GM18951 (cell line): ENCODE results near the gene MUS81.

Experiments
- POLR2A ChIP-seq: IDR thresholded peaks from 4 replicates; pipeline ENCODE4 v1.6.1; 2011; ENCODE audit warnings: mild to moderate bottlenecking; ENCODE audit not compliant: insufficient read length, insufficient read depth; ENCODE audit errors: extremely low read depth
- in situ Hi-C: fragments of 300-500 bp; cut with MboI; formaldehyde crosslinking; loops from one replicate; pipeline ENCODE4 v1.12.0; 2022; ENCODE audit warnings: low sequenced_read_pairs, mixed read lengths, inconsistent platforms; ENCODE audit not compliant: unreplicated experiment

Gene MUS81

DNA sequence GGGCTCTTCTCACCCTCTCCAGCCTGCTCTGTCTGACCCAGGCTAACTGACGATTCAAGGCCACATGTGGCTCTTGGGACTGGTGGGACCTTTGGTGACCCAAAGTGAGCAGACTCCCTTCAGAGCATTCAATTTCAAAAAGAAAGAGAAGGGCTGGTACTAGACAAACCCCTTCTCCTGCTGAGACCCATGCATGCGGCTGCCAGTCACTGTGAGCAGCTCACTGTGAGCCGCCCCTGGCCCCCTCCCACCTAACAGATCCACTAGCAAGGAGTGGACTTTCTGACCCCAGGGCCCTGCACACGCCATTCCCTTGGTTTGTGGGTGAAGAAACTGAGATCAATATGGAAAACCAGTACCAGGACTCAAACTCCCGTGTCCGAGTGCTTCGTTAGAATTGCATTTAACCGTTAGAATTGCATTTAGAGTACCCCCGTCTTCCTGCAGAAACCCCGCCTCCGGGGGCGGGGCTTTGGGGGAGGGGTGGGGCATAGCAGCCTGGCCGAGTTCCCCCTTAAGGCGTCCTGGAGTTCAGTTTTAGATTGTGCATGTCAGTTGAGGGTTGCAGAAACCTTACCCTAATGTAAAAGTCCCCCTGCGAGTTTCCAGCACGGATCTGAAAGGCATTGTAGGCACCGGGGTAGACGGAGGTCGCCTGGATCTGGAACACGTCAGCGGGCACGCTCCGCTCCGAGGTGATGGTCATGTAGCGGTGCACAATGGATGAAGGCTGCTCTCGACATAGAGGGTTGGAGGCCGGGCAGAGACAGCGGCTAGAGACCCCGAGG lies 7.2 kb downstream of the MUS81 start:
- in situ Hi-C loops, result no loop called here

DNA sequence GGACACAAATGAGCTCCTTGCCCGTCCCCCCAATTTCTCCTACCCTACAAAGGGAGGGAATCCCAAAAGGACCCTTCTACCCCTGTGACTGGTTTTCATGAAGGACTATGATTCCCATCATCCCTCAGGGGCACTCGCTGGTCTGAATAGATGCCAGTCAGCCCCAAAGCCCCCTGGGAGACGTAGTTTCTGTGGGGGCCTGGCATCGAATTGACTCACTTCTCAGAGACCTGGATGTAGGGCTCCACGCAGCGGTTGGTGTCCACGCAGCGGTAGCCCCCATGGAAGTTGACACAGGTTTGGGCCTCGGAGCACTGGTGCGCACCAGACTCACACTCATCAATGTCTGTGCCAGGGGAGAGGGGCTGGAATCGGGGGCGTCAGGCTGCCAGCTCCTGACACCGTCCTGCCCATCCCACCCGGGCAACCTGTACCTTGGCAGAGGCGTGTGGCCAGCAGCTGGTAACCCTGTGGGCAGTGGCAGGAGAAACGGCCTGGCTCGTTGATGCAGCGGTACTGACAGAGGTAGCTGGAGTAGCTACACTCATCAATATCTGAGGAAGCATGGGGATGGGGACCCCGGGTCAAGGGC lies 7.9 kb downstream of the MUS81 start:
- in situ Hi-C loops, result no loop called here
- TF ChIP-seq POLR2A, result peak; percentile 36

More for the DNA sequence above, 7.2 kb downstream of the MUS81 start:
- TF ChIP-seq POLR2A, result no peak

DNA sequence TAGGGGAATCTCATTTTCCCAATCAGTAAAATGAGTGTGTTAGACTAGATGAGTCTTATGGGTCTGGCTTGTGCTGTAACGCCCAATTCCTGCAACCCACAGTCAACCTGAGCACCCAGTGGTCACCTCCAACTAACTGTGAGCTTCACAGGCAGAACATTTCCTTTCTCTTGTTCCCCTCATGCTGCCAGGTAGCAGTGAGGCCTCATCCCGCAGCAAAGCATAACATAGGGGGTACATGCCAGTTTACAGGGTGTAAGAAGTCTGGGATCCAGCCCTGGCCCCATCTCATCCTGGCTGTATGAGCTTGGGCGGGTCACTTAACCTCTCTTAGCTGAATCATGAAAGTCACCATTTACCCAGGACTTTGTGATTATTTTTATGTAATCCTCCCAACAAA lies 8.7 kb downstream of the MUS81 start:
- no peak for TF ChIP-seq POLR2A
- in situ Hi-C loops, result no loop called here

DNA sequence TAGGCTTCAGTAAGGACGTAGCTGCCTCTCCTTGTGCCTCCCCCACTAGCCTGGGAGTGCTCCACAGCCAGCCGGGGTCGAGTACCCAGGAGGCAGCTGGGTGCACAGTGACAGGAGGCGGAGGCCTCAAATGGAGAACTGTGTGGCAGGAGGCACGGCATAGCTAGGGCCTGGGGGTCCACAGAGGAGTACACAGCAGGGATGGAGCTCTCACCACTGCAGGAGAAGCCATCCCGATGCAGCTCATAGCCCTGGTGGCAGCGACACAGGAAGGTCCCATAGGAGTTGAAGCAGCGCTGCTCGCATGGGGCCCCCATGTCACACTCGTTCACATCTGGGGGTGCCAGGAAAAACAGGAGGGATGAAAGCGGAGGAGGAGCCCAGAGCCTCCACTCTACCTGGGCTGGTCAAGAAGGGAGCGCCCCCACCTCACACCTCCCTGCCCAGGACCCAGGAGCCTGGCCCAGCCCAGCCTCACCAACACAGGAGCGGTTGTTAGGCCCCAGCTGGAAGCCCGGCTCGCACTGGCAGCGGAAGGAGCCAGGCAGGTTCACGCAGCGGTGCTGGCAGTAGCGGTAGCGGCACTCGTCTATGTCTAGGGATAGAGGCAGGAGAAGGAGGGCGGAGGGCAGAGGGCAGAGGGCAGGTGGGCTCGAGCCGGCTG lies 9.5 kb downstream of the MUS81 start:
- TF ChIP-seq POLR2A, result no peak
- in situ Hi-C loops, result no loop called here

DNA sequence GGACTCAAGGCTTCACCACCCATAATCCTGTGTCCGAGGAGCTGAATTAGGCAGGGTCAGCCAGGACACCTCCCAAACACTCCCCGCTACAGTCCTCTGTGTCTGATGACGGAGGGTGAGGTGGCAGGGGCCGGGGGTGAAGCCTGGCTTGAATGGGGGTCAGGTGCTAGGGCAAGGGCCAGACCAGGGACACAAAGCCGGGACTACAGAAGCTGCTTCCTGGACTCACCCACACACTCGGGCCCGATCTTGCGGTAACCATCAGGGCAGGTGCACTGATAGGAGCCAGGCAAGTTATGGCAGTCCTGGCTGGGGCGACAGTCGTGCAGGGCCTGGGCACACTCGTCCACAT lies 10.1 kb downstream of the MUS81 start:
- in situ Hi-C loops, result no loop called here
- no peak for TF ChIP-seq POLR2A

DNA sequence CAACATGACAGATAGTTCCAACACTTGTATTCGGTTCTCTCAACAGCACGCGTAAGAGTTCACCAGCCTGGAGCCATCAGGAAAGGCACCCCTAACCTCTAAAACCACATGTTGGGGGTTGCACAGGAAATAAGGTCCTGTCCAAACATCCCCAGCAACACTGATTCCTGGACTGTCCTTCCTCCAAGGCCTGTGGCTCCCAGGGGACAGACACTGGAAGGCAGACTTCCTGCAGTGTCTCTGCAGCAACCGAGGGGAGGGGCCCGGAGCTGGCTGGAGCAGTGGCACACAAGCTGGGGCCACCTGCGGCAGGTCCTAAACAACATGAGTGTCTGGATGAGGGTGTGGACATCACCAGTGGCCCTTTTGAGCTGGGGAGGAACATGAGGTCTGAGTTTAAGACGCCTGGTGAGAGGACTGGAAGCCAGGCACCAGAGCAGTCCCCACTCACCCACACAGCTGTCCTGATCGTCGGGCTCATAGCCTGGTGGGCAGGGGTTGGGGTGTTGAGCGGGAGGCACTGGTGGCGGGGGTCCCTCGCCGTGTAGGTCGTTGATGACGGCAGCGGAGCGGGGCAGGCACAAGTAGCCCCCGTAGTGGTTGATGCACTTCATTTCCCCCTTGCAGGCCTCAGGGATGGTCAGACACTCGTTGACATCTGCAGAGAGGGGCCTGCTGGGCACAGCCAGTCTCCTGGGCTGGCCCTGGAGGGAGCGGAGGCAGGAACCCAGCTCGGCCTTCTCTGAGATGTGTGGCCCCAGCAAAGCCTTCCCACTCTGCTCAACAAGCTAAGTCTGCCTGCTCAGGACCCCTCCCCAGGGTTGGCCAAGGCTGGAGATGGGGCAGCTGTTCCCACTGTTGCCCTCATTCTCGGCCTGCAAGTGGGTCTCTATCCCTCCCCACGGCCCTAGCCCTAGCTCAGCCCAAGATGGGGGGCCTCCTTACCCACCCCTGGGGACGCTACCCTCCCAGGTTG lies 10.8 kb downstream of the MUS81 start:
- in situ Hi-C loops, result no loop called here
- TF ChIP-seq POLR2A, result no peak

DNA sequence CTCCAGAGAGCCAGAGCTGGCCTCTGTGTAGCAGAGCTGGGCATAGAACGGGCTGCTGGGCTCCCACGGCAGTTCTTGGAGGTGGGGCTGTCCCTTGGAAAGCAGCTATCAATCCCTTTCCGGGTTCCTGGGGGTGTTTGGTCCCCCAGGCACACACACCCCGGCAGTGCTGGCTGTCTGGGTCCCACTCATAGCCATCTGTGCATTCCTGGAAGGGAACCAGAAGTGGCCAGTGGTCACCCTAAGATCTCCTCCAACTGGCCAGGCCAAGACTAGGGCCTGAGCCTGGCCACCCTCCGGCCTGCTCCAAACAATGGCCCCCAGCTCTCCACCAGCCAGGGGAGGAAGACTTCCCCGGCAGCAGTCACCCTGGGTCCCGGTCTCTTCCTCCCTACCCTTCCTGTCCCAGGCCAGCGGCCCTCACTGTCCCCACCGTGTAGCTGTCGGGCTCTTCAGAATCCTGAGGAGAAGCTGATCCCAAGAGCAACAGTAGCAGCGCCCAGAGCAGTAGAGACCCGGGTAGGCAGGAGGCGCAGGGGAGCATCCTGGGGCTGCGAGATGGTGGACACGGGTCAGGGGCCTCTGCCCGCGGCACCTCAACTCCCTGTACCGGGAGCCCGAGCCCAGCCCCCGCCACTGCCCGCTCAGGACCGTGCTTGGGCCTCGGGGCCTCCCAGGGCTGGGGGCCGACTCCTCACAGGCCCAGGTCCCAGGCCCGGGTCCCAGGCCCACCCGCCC lies 11.7 kb downstream of the MUS81 start:
- no peak for TF ChIP-seq POLR2A
- in situ Hi-C loops, result no loop called here

DNA sequence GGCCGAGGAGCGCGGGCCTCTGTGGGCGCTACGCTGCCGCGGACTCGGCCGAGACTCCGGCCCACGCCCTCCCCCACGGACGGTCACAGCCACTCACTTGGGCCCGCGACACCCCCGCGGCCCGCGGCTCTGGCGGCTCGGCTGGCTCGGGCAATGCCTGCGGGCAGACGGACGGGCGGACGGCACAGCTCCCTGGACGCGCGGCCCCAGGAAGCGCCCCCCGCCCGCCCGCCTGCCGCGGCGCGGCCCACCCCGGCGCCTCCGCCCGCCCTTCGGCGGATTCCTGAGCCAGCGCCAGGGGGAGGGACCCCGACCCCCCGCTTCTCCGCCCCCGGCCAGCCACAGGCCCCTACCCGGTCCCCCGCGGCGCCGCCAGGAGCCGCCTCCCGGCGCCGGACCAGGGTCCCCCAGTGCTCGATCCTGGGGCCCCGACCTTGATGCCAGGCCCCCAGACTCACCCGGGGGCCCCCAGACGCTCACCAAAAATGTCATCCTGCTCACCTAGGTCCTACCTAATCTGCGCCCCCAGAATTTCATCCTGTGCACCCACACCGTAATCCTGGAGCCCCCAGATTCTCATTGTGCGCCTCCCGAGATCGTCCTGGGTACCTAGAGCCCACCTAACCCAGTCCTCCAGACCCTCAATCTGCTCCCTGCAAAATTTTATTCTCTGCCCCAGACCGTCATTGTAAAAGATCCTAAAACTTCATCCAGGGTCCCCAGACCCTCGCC lies 12.5 kb downstream of the MUS81 start, which contains the start of gene EFEMP2:
EFEMP2 (minus strand) TSS at position 215 of the 732 bp plus-strand sequence. CDS start 446 bp downstream, outside the sequence.
- in situ Hi-C loops, result no loop called here
- TF ChIP-seq POLR2A, result no peak

DNA sequence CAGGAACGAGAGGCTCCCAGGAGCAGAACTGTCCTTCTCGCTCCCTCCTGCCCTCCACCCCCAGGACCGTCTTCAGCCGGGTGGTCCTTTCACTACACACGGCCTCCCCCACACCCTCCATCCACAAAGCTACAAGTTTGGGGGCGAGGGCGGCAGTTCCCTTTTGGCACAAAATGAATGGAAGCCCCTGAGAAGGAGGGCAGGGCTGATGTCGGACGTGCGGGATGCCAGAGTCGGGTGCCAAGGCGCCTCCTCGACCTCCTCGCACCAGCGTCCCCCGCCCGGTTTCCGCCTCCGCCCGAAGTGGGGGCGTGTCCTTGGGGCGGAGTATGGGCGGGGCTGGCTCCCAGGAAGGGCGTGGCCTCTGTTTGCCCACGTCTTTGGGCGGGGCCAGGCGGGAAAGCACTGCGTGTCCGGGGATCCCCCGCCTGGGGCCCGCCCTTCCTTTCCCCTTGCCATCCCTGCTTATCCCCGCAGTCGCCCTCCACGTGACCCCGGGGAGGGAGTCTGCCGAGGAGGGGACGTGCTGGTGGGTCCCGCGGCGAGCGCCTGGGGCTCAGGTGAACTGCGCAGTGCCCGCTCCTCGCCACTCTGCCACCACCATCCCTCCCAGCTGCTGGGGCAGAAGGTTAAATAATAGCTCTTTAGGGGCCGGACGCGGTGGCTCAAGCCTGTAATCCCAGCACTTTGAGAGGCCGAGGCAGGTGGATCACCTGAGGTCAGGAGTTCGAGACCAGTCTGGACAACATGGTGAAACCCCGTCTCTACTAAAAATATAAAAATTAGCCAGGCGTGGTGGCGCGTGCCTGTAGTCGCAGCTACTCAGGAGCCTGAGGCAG lies 13.3 kb downstream of the MUS81 start:
- TF ChIP-seq POLR2A, result peak; percentile 80
- in situ Hi-C loops, result no loop called here

DNA sequence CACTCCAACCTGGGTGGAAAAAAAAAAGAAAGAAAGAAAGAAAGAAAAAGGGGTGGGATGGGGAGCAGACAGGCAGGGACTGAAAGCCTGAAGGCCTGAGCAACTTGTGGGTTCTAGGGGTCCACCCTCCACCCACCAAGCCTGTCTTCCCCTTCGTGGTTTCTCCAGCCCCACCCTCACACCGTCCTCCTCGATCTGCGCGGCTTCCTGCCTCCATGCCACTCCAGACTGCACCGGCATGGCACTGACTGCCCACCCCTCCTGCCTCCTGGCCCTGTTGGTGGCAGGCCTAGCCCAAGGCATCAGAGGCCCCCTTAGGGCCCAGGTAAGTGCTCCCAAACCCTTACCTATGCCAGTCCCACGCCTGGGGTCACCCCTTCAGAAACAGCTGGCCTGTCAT lies 19.4 kb downstream of the MUS81 start, which contains the start of gene CTSW:
CTSW (plus strand) TSS at position 221 of the 400 bp plus-strand sequence; CDS start at position 239, 18 bp downstream.
- TF ChIP-seq POLR2A, result no peak
- in situ Hi-C loops, result loop anchor here (5.0 kb wide), 1 partner anchor 108 kb away; no protein-coding TSS in a partner anchor
